AG09319 (cell line): Measurements from ENCODE around the gene DRAP1.

ENCODE experiments used
- DNase-seq: peaks from one replicate; pipeline ENCODE4 v3.0.0-alpha.2; 2010; ENCODE audit warnings: low read depth; ENCODE audit errors: extremely low read depth
- TF ChIP-seq, protein P1 (sequence below): IDR thresholded peaks from 2 replicates; pipeline ENCODE4 v1.5.1; 2011; ENCODE audit warnings: low read depth, mild to moderate bottlenecking, inconsistent platforms, low read length, moderate library complexity

Gene DRAP1

DNA sequence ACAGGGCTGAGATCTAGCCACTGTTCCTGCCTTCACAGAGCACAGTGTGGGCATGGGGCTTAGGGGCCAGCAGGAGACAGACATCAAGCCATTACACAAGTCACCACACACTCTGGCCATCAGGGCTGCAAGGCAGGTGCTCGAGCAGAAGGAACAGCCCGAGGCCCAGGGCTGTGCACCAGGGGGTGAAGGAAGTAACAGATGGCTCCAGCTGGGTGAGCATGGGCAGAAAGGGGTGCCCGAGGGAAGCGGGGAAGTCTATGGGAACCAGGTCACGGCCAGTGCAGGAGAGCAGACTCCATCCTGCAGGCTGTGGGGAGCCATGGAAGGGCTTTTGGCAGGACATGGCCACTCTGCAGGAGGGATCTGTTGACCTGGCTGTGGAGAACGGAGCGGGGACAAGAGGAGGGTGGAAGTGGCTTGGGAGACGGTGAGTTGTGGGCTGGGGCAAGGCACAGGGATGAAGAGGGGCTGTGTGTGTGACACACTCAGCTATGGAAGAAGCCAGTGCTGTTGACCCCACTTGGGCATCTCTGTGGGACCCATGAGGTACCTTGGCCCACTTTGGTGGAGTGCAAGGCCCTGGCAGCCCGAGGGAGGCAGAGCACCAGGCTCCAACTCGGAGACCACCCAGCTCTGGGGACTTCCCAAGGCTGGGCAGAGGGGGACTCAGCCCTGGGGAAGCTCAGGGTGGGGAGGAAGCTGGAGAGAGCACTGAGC is 4.0 kb upstream of the DRAP1 start:
- DNase-seq = no peak
- TF ChIP-seq, protein P1, sequence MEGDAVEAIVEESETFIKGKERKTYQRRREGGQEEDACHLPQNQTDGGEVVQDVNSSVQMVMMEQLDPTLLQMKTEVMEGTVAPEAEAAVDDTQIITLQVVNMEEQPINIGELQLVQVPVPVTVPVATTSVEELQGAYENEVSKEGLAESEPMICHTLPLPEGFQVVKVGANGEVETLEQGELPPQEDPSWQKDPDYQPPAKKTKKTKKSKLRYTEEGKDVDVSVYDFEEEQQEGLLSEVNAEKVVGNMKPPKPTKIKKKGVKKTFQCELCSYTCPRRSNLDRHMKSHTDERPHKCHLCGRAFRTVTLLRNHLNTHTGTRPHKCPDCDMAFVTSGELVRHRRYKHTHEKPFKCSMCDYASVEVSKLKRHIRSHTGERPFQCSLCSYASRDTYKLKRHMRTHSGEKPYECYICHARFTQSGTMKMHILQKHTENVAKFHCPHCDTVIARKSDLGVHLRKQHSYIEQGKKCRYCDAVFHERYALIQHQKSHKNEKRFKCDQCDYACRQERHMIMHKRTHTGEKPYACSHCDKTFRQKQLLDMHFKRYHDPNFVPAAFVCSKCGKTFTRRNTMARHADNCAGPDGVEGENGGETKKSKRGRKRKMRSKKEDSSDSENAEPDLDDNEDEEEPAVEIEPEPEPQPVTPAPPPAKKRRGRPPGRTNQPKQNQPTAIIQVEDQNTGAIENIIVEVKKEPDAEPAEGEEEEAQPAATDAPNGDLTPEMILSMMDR = no peak

DNA sequence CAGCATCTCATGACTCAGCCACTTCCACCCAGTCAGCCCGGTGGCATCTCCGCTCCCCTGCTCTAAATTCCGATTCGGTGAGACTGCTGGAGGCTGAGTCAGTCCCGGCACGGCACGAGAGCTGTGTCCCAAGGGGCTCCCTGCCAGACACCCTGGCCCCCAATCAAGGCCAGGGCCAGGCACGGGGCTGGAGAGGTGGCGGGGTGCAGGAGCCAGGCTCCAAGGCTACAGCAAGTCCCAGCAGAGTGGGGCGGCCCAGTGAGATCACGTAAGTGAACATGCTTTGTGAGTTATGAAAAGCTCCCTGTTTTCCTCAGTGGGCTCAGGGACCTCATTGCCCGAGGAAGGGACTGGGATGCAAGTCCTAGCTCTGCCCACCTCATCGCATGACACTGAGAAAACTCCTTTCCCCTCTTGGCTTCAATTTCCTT is 3.4 kb upstream of the DRAP1 start:
- DNase-seq = peak; percentile 94

DNA sequence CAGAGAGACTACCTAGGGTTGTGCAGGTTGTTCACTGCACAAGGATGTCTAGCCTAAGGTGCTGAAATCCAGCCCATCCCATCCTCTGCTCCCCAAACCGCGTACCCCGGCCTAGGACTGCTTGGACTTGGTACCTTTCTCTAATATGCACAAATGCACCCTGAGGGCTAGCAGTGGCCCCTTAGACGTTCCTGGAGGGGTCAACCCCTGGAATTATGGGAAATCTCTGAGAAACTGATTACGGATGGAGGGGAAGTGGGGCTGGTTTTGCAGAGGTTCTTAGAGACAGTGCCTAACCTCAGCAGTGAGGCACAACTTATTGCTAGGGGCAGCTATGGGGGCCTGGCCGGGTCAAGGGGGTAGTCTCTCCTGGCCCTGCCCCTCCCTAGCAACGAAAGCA is 2.8 kb upstream of the DRAP1 start:
- TF ChIP-seq, protein P1 = no peak
- no peak for DNase-seq

More for the DNA sequence above, 3.4 kb upstream of the DRAP1 start:
- TF ChIP-seq, protein P1 = no peak

DNA sequence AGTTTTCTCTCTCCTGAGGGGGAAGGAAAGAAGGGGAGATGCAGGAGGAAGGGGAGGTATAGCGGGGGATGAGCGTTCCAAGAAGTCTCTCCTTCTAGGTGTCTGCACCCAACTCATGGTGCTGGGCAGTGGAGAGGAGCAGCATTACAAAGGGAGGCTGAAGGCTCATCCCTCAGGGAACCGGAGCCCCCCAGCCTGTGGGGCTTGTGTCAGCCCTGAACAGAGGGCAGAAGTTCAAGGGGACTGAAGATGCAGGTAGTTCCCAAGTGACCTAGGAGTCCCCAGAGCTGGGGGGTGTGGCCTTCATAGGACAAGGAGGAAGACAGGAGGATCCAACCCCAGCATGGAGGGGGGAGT is 2.2 kb upstream of the DRAP1 start:
- TF ChIP-seq, protein P1 = no peak
- DNase-seq = no peak

DNA sequence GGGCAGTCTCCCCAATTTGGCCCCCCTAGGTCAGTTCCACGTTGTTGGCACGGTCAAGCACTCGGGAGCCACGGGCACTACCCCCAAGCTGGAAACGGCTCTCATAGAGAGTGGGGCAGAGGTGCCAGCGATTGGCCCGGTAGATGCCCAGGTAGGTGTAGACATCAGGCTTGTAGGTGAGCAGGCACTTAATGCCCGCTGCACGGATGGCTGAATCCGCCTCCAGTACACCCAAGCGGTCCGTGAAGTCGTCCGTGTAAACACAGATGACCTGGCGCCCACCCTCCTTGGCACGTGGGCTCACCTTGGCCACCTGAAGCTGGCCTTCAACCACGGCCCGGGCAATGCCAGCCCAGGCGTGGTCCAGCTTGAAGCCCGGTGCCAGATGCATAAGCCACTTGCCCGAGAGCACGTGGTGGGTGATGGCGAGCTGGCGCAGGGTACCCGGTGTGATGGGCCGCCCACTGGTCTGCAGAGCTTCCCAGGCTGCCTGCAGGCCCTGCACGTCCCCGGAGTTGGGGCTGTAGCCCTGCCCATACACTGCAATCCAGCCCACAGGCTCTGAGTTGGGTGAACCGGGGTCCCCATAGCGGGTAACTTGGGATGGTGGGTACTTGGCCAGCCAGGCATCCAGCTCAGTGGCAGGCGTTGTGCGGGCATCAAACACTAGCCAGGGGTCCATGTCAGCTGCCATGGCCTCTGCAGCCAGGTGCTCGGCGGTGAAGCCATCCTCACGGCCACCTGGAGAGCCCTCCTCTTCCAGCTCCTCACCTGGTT is 1.6 kb upstream of the DRAP1 start:
- no peak for DNase-seq
- TF ChIP-seq, protein P1 = no peak

DNA sequence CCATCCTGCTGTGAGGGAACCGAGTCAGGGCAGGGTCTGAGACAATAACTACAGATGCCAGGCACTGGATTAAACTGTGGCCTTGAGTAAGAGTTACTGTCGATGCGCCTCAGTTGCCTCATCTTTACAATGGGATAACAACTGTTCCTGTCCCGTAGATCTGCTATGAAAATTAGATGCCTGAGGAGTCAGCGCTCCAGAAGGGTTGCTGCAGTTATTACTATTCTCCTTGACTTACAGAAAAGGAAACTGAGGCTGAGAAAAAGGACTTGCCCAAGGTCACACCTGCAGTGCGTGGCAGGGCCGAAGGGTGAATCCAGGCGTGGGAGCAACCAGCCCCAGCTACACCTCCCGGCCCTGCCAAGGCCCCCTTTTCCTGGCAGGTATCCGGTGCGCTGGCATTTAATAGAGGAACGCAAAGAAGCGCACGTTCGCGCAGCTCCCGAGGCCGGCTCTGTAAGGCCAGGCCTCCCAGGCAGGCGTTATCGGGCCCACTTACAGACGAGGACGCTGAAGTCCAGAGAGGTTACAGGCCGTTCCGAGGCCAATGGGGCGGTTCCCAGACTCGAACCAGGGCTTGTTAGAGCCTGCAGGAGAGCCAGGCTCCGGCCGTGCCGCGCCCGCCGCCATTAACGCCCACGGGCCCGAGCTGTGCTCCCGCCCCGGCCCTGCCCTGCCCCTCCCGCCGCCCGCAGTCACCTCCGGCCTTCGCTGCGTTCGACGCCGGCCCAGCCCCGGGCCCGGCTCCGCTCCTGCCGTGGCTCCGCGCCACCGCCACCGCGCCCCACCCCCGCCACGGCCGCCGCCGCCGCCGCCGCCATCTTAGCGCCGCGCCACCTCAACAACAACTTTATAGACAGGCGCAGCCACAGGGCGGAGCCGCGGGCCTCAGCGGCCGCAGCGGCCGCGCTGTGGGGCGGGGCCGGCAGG is 750 bp upstream of the DRAP1 start, which contains the start of gene C11orf68:
Gene C11orf68 (minus strand): TSS at position 852 of the 930 bp plus-strand sequence. CDS start 31 bp downstream, at position 821.
- TF ChIP-seq, protein P1 = no peak
- no peak for DNase-seq
